HPDE6-E6E7 (cell line): ENCODE measurements around the gene FANCL.
"Not testable (repeated sequence)": the region's sequence is repeated elsewhere in the genome, so short reads cannot be mapped to it uniquely, and the experiment has no call there.

Experiments
- DNase-seq: peaks from one replicate; pipeline ENCODE4 v3.0.0; 2011; ENCODE audit warnings: missing footprints; ENCODE audit errors: extremely low spot score

The FANCL gene

GRCh38 chr2:58240670-58241545, at the start of gene FANCL:
Gene FANCL (minus strand): TSS chr2:58241325. CDS start chr2:58241313, 12 bp downstream.
- DNase-seq = peak; percentile 91

GRCh38 chr2:58289029-58289428, 47.9 kb upstream of the FANCL start:
- peak; percentile 60 for DNase-seq

- DNase-seq = no peak
These were observed 42.8 kb upstream of the FANCL start for GRCh38 chr2:58283931-58284330.

- DNase-seq = peak; percentile 4
These were observed 34.0 kb upstream of the FANCL start for GRCh38 chr2:58275144-58275543.

- DNase-seq = no peak
These were observed 30.7 kb upstream of the FANCL start for GRCh38 chr2:58271826-58272225.

- DNase-seq = no peak
These were observed 27.6 kb upstream of the FANCL start for GRCh38 chr2:58268685-58269084.

GRCh38 chr2:58266211-58266610, 25.1 kb upstream of the FANCL start:
- DNase-seq = no peak

GRCh38 chr2:58261209-58261608, 20.1 kb upstream of the FANCL start:
- DNase-seq = no peak

- not testable (repeated sequence) for DNase-seq
These were observed 17.3 kb upstream of the FANCL start for GRCh38 chr2:58258456-58258855.

GRCh38 chr2:58251331-58252201, 10.4 kb upstream of the FANCL start:
- DNase-seq = not testable (repeated sequence)

- DNase-seq = no peak
These were observed 380 bp upstream of the FANCL start for GRCh38 chr2:58241546-58241864.

GRCh38 chr2:58239243-58239925, 1.7 kb downstream of the FANCL start:
- DNase-seq = no peak

- DNase-seq = no peak
These were observed 3.4 kb downstream of the FANCL start for GRCh38 chr2:58237741-58238140.

GRCh38 chr2:58235984-58236383, 5.1 kb downstream of the FANCL start:
- no peak for DNase-seq

GRCh38 chr2:58235170-58235569, 6.0 kb downstream of the FANCL start:
- DNase-seq = no peak

GRCh38 chr2:58228299-58228698, 12.8 kb downstream of the FANCL start:
- DNase-seq = no peak

- no peak for DNase-seq
These were observed 13.8 kb downstream of the FANCL start for GRCh38 chr2:58227171-58227917.

GRCh38 chr2:58221909-58222308, 19.2 kb downstream of the FANCL start:
- no peak for DNase-seq

- DNase-seq = no peak
These were observed 25.7 kb downstream of the FANCL start for GRCh38 chr2:58215429-58215828.

GRCh38 chr2:58210951-58211568, 30.1 kb downstream of the FANCL start:
- DNase-seq = not testable (repeated sequence)

GRCh38 chr2:58207189-58207588, 33.9 kb downstream of the FANCL start:
- DNase-seq = no peak
